Mesodermal cell (in vitro differentiated cells): ENCODE measurements around the gene SCN4B.

ENCODE experiments used
- H3K27ac ChIP-seq: 2 replicates; pipeline ENCODE4 v1.7.0; 2013; ENCODE audit warnings: mild to moderate bottlenecking, low read depth, low read length, moderate library complexity; ENCODE audit not compliant: severe bottlenecking
- H3K36me3 ChIP-seq: 2 replicates; pipeline ENCODE4 v1.7.1; 2013; ENCODE audit warnings: mild to moderate bottlenecking, low read length, moderate library complexity; ENCODE audit not compliant: control insufficient read depth, insufficient read depth
- H3K4me1 ChIP-seq: one replicate; pipeline ENCODE4 v1.7.1; 2013; ENCODE audit warnings: mild to moderate bottlenecking, low read length; ENCODE audit not compliant: insufficient read depth, control insufficient read depth, poor library complexity, severe bottlenecking
- H3K4me3 ChIP-seq: 2 replicates; pipeline ENCODE4 v1.7.0; 2013; ENCODE audit warnings: low read length, control low read depth, mild to moderate bottlenecking; ENCODE audit not compliant: insufficient read depth, poor library complexity, severe bottlenecking; ENCODE audit errors: extremely low read depth
- H3K9me3 ChIP-seq: 2 replicates; pipeline ENCODE4 v1.7.1; 2013; ENCODE audit warnings: mild to moderate bottlenecking, low read length, moderate library complexity; ENCODE audit not compliant: control insufficient read depth
- WGBS, 2 experiments: methylation state at CpG; one replicate each; pipeline ENCODE4 v1.1.5; 2013; ENCODE audit warnings: missing lambda C conversion rate in 2 of 2; ENCODE audit not compliant: insufficient coverage in 2 of 2; 5-methylcytosine and 5-hydroxymethylcytosine counted together

Gene SCN4B

DNA sequence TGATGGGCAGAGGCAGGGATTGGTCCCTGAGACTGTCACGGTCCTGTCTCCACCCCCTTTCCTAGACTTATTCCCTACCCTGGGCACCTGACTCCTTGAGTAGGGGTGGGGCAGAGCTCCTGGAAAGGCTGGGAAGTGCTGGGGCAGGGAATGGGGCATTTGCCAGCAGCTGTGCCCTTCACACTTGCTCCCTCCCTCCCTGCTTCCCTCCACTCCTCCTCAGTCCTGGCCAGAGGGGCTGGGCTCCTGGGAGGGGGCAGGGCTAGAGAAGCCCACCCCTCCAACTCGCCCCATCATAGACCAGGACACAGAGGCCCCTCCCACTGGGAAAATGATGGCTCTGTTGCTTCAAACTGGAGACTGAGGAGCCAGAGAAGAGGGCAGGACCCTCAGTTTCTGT lies 12.3 kb upstream of the SCN4B start:
- no peak overlapping the region for H3K27ac ChIP-seq
- H3K4me1 ChIP-seq: no peaks in the 10 kb centered on the region
- no peaks in the 10 kb centered on the region for H3K9me3 ChIP-seq
- no peaks in the 10 kb centered on the region for H3K36me3 ChIP-seq
- no peak overlapping the region for H3K4me3 ChIP-seq
- WGBS, 2 experiments: no CpG with 5 or more reads among the region's 2 CpGs

DNA sequence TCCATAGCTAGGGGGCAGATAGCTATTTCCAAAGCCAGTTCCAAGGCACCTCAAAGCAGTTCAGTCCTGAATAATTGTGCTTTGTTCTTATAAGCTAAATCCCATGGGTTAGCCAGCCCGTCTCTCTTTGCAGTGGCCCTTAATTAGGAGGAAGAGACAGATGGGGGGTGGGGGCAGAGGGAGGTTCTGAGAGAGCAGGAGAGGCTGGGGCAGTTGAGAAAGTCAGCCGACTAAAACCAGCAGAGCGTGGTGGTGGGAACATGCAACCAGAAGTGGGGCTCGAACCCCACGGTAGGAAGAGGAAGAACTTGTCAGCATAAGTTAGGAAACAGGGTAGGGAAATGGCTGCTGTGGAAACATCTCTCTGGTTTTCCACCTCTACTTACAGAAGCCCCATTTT lies 10.9 kb upstream of the SCN4B start:
- Histone ChIP-seq H3K27ac (no peak overlapping the region), H3K4me1 (no peaks in the 10 kb centered on the region), H3K36me3 (no peaks in the 10 kb centered on the region), H3K9me3 (no peaks in the 10 kb centered on the region), H3K4me3 (no peak overlapping the region)
- WGBS, 2 experiments: 67 to 89% methylated on average over 3 of the region's 5 CpGs

DNA sequence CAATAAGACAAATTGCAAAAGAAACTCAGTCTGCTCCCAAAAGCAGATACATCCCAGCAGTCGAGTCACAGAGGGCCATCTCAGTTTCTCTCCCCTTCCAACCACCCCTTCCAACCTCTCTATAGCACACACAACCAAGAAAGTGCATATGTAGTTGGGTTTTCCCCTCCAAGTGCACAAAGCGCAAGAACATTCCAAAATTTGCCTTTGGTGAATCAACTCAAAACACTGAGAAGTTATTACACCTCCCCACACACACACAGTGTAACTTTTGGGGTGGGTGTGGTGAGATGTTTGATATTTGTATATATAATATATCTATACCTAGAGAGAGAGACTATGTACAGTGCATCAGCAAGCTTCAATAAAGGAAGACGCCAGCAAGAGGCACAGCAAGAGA lies 10.2 kb upstream of the SCN4B start:
- WGBS, 2 experiments: 82% methylated on average over 1 of the region's 3 CpGs; no CpG with 5 or more reads in 1 of the 2 experiments
- Histone ChIP-seq H3K36me3 (no peaks in the 10 kb centered on the region), H3K9me3 (no peaks in the 10 kb centered on the region), H3K4me1 (no peaks in the 10 kb centered on the region), H3K27ac (no peak overlapping the region), H3K4me3 (no peak overlapping the region)

DNA sequence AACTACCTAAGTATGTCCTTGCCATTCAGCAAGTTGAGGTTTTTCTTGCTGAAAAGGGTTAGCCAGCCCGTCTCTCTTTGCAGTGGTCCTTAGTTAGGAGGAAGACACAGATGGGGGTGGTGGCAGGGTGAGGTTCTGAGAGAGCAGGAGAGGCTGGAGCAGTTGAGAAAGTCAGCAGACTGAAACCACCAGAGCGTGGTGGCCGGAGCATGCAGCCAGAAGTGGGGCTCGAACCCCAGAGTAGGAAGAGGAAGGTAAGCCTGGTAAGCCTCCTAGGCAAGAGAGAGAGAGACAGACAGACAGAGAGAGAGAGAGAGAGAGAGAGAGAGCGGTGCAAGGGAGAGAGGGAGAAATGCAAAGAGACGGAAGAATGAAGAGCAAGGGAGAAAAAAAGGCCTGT lies 9.2 kb upstream of the SCN4B start:
- no peaks in the 10 kb centered on the region for H3K36me3 ChIP-seq
- WGBS, 2 experiments: 78% methylated on average over 6 of the region's 6 CpGs; no CpG with 5 or more reads in 1 of the 2 experiments
- no peak overlapping the region for H3K4me3 ChIP-seq
- H3K27ac ChIP-seq: no peak overlapping the region
- H3K9me3 ChIP-seq: no peaks in the 10 kb centered on the region
- H3K4me1 ChIP-seq: peaks cover under 1% of the 10 kb centered on the region

DNA sequence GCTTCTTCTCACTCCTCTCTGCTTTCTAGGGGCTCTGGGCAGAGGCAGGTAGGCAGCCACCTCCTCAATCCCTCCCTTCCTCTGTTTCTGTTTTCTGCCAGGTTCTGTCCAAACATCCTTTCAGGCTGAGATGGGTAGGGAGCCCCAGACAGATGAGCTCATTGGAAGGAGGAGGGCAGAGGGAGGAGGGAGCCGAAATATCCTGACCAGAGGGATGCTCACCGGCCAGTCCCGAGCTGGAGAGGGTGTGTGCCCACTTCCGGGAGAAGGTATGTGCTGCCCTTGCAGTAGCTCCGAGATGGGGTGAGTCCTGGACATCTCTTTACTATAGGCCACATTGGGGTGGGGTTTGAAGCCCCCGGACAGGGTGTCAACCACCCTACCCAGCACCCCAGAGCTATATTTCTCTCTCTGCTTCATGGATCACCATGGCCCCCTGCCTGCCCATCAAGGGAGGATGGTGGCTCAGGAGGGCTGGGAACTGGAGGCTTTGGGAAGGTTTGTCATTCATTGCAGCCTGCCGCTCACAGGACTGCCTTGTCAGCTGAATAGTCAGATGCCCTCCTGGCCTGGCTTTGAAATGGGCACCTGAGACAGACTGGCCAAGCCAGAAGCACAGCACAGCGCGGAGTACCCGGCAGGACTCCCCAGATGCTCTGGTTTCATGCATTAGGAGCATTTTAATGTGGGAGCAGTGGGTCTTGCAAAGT lies 4.7 kb upstream of the SCN4B start:
- Histone ChIP-seq H3K9me3 (no peaks in the 10 kb centered on the region), H3K27ac (no peak overlapping the region), H3K4me1 (peaks cover 3% of the 10 kb centered on the region), H3K4me3 (no peak overlapping the region), H3K36me3 (no peaks in the 10 kb centered on the region)
- whole genome bisulfite sequencing, 2 experiments: 25% methylated on average over 4 to 8 of the region's 10 CpGs

DNA sequence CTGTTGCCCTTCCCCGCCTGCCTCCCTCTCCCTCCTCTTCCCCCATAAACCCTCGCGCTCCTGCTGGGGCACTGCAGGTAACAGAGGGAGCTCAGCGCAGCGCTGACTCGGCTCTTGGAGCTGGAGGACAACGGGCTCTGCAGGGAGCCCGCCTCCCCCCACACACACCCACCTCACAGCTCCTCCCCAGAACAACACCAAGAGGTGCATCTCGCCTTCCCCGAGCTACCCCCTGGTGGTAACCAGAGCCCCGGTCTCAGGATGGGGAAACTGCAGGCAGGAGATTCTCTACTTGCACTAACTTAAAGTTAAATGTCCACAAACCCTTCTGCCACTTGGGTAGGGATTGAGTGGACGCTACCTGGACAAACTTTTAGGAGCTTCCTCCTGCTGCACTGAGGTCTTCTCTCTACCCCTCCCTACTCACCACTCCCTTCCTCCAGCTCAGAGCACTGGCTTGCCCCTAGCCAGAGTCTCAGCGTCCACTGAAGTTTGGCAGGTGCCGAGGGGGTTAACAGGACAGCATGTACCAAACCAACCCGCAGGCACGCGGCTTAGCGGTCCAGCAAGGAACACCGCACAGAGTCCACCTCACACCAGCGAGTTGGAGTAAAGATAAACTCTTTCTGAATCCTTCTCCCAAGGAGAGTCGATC lies 4.0 kb upstream of the SCN4B start:
- Histone ChIP-seq H3K27ac (no peak overlapping the region), H3K4me1 (peaks cover 3% of the 10 kb centered on the region), H3K9me3 (no peaks in the 10 kb centered on the region), H3K36me3 (no peaks in the 10 kb centered on the region), H3K4me3 (no peak overlapping the region)
- WGBS, 2 experiments: 4 to 6% methylated on average over 9 of the region's 21 CpGs

DNA sequence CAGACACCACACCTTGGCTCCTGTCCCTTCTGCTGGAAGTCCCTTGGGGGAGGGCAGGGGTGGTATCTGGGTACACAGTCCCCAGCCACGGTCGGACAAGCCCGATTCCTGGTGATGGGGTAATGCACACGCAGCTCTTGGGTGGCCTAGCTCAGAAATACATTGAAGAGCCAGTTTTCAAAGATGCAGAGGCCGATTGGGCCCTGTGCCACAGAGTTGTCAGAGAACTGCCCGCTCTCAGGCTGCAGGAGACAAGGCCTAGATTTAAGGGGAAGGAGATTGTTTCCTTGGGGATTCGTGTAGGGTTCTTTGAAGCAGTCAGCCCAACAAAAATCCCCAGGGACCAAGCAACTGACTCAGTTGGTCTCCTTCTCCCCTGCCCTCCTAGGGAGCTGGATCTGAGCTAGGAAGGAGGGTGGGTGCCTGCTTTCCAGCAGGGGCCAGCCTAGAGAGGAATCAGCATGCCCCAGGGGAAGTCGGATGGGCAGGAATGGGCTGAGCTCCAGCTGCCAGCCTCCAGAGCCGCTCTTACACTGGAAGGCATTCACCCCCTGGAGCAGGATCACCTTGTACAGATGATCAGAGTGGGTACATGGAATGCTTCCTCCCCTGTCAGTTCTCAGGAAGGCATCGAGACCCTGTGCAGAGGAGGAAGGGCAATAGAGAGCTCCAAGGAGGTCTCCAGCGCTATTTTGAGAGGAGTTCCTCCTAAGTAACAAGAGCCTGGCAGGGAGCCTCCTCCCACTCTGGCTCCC lies 3.3 kb upstream of the SCN4B start:
- H3K9me3 ChIP-seq: no peaks in the 10 kb centered on the region
- no peak overlapping the region for H3K4me3 ChIP-seq
- WGBS, 2 experiments: 39 to 45% methylated on average over 9 to 10 of the region's 11 CpGs
- peaks cover 3% of the 10 kb centered on the region for H3K4me1 ChIP-seq
- H3K27ac ChIP-seq: no peak overlapping the region
- H3K36me3 ChIP-seq: no peaks in the 10 kb centered on the region

DNA sequence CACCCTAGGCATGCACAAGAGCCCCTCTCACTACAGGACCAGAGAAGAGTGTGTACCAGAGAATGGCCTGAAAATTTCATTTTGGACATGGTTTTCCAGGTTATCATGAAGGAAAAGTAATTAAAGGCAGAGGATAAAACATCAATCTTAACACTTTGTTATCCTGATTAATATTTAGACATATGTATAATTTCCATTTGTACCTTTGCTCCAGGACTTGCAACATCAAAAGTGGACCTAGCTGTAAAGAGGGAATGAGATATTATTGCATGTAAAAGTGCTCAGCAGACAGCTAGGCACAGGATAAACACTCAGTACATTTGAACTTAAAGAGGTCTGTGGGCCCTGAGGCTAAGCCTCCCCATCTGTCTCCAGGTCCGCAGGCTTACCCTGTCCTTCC lies 2.0 kb upstream of the SCN4B start:
- no CpG with 5 or more reads among the region's 1 CpG for WGBS, 2 experiments
- Histone ChIP-seq H3K36me3 (no peaks in the 10 kb centered on the region), H3K4me1 (peaks cover 3% of the 10 kb centered on the region), H3K4me3 (no peak overlapping the region), H3K9me3 (no peaks in the 10 kb centered on the region), H3K27ac (no peak overlapping the region)

DNA sequence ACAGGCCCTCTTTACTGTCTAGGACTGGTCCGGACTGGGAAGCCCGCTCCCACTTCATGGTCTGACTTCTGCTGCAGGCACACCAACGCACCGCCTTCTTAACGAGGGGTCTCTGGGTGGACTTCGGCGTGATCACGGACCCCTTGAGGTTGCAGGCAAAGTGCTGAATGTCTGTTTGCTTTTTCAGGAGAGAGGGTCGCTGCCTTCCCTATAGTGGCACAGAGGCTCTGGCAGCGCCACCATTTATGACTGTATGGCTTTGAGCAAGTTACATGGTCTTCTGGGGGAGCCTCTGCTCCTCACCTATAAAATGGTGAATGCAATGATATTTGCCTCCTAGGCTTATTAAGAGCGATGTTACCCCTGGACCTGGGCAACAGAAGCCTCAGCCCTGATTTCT lies 1.4 kb upstream of the SCN4B start:
- no peak overlapping the region for H3K4me3 ChIP-seq
- WGBS, 2 experiments: 67 to 76% methylated on average over 6 to 11 of the region's 11 CpGs
- H3K27ac ChIP-seq: no peak overlapping the region

DNA sequence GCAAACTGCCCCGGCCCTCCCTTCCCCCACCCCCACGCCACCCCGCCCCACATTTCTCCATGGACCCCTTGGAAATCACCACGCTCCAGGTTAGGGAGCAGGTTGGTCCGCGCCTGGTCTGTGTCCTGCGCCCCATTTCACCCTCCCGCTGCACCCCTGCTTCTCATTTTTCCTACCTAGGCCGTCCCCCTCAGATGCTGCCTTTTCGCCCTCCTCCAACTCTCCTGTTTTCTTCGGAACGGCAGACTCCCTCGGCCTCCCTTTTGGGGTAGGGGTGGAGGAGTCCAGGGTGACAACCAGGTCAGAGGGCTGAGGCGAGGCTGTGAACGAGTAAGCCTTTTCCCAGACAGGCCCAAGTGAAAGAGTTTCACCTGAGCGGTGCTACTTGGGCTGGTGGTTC lies 893 bp upstream of the SCN4B start:
- Histone ChIP-seq H3K27ac (no peak overlapping the region), H3K4me1 (peaks cover 3% of the 10 kb centered on the region), H3K4me3 (peak overlapping the region; percentile 53), H3K9me3 (no peaks in the 10 kb centered on the region), H3K36me3 (no peaks in the 10 kb centered on the region)
- WGBS, 2 experiments: 2 to 6% methylated on average over 6 to 7 of the region's 16 CpGs

More for the DNA sequence above, 1.4 kb upstream of the SCN4B start:
- Histone ChIP-seq H3K9me3 (no peaks in the 10 kb centered on the region), H3K4me1 (peaks cover 3% of the 10 kb centered on the region), H3K36me3 (no peaks in the 10 kb centered on the region)
